Thymus (tissue), 11 donors: ENCODE data around the gene COX7A2L. TPM values are rescaled to one million over a fixed set of nuclear protein-coding genes. Genes with fewer than 3 reads are reported as not detected.

Experiments
- DNase-seq, 9 donors: peaks; one replicate each; pipeline ENCODE4 v3.0.0-alpha.2; 2013; ENCODE audit warnings: low spot score in 9 of 9, low read depth in 6 of 9, missing footprints in 1 of 9
- H3K27ac ChIP-seq, 2 donors: one replicate each; pipeline ENCODE4 v1.5.1; 2013; ENCODE audit warnings: control low read depth in 1 of 2, low read depth in 1 of 2, low read length in 1 of 2, mild to moderate bottlenecking in 1 of 2, moderate library complexity in 1 of 2
- H3K27me3 ChIP-seq, 2 donors: one replicate each; pipeline ENCODE4 v1.5.1; 2013; ENCODE audit warnings: low read length in 1 of 2; ENCODE audit not compliant: control insufficient read depth in 2 of 2, insufficient read depth in 1 of 2
- H3K36me3 ChIP-seq, 2 donors: one replicate each; pipeline ENCODE4 v1.5.1; 2013; ENCODE audit warnings: low read length in 1 of 2, mild to moderate bottlenecking in 1 of 2, moderate library complexity in 1 of 2; ENCODE audit not compliant: control insufficient read depth in 2 of 2, insufficient read depth in 2 of 2
- H3K4me1 ChIP-seq, 2 donors: one replicate each; pipeline ENCODE4 v1.5.1; 2013; ENCODE audit warnings: low read length in 2 of 2; ENCODE audit not compliant: control insufficient read depth in 2 of 2, insufficient read depth in 2 of 2
- H3K4me3 ChIP-seq, 2 donors: one replicate each; pipeline ENCODE4 v1.5.1; 2013; ENCODE audit warnings: low read length in 2 of 2, control low read depth in 1 of 2, mild to moderate bottlenecking in 1 of 2
- H3K9me3 ChIP-seq, 2 donors: one replicate each; pipeline ENCODE4 v1.5.1; 2013; ENCODE audit warnings: low read length in 1 of 2, mild to moderate bottlenecking in 1 of 2; ENCODE audit not compliant: control insufficient read depth in 2 of 2, insufficient read depth in 1 of 2
- WGBS: extraction: QIAGEN DNeasy Blood & Tissue Kit; methylation state at CpG from one replicate; pipeline ENCODE4 v1.1.7; 2013; 5-methylcytosine and 5-hydroxymethylcytosine counted together
- polyA plus RNA-seq: library from polyadenylated mRNA; stranded (reverse); fragments of 200-250 nt; gene quantifications from one replicate; pipeline ENCODE4 v1.2.3, GENCODE V29; 2013
- total RNA-seq: library from RNA; stranded (reverse); fragments of 120-200 nt; gene quantifications from one replicate; pipeline ENCODE4 v1.2.4, GENCODE V29; 2013
- donor health status: healthy.

COX7A2L gene
- total and polyA plus RNA-seq, 2 donors = 128 to 190 TPM

- DNase-seq = no peak
- Histone ChIP-seq H3K36me3 (no peaks in the 10 kb centered on the region), H3K27ac (peak overlapping the region; percentile 36 to 61), H3K4me1 (peaks cover 0 to 9% of the 10 kb centered on the region in 2 donors), H3K4me3 (no peak overlapping the region), H3K27me3 (no peaks in the 10 kb centered on the region), H3K9me3 (no peaks in the 10 kb centered on the region)
- 96% methylated on average over 11 of the region's 11 CpGs for WGBS
Measured at GRCh38 chr2:42371611-42372473, 10.8 kb upstream of the COX7A2L start.

- Histone ChIP-seq H3K4me3 (no peak overlapping the region), H3K27me3 (no peaks in the 10 kb centered on the region), H3K27ac (no peak overlapping the region), H3K9me3 (no peaks in the 10 kb centered on the region), H3K36me3 (no peaks in the 10 kb centered on the region), H3K4me1 (peaks cover 0 to 9% of the 10 kb centered on the region in 2 donors)
- 96% methylated on average over 5 of the region's 5 CpGs for WGBS
- DNase-seq = peak in 1 of 9 donors; percentile 34
Measured at GRCh38 chr2:42369532-42370229, 8.7 kb upstream of the COX7A2L start.

- 94% methylated on average over 7 of the region's 7 CpGs for WGBS
- Histone ChIP-seq H3K27me3 (no peaks in the 10 kb centered on the region), H3K4me3 (no peak overlapping the region), H3K4me1 (peaks cover 0 to 9% of the 10 kb centered on the region in 2 donors), H3K27ac (no peak overlapping the region), H3K36me3 (no peaks in the 10 kb centered on the region), H3K9me3 (no peaks in the 10 kb centered on the region)
- DNase-seq = no peak
Measured at GRCh38 chr2:42368817-42369531, 8.0 kb upstream of the COX7A2L start.

- Histone ChIP-seq H3K36me3 (no peaks in the 10 kb centered on the region), H3K9me3 (no peaks in the 10 kb centered on the region), H3K4me1 (peaks cover 0 to 9% of the 10 kb centered on the region in 2 donors), H3K4me3 (no peak overlapping the region), H3K27me3 (no peaks in the 10 kb centered on the region), H3K27ac (no peak overlapping the region)
- DNase-seq = no peak
- 90% methylated on average over 3 of the region's 3 CpGs for WGBS
Measured at GRCh38 chr2:42367835-42368234, 6.8 kb upstream of the COX7A2L start.

GRCh38 chr2:42366411-42366810 lies 5.4 kb upstream of the COX7A2L start:
- Histone ChIP-seq H3K27ac (no peak overlapping the region), H3K36me3 (no peaks in the 10 kb centered on the region), H3K9me3 (no peaks in the 10 kb centered on the region), H3K4me3 (no peak overlapping the region), H3K27me3 (no peaks in the 10 kb centered on the region), H3K4me1 (peaks cover 5 to 14% of the 10 kb centered on the region in 2 donors)
- DNase-seq = no peak

- H3K36me3 ChIP-seq = no peaks in the 10 kb centered on the region
- H3K27ac ChIP-seq = no peak overlapping the region
- peaks cover 12 to 23% of the 10 kb centered on the region in 2 donors for H3K4me1 ChIP-seq
- H3K4me3 ChIP-seq = no peak overlapping the region
- no peak for DNase-seq
- no peaks in the 10 kb centered on the region for H3K9me3 ChIP-seq
- 94% methylated on average over 3 of the region's 3 CpGs for WGBS
- H3K27me3 ChIP-seq = no peaks in the 10 kb centered on the region
Measured at GRCh38 chr2:42364658-42365057, 3.6 kb upstream of the COX7A2L start.

GRCh38 chr2:42363413-42363812 lies 2.4 kb upstream of the COX7A2L start:
- 87% methylated on average over 3 of the region's 3 CpGs for WGBS
- Histone ChIP-seq H3K27ac (no peak overlapping the region), H3K27me3 (no peaks in the 10 kb centered on the region), H3K36me3 (no peaks in the 10 kb centered on the region), H3K4me3 (no peak overlapping the region), H3K4me1 (peaks cover 19 to 22% of the 10 kb centered on the region in 2 donors), H3K9me3 (no peaks in the 10 kb centered on the region)
- no peak for DNase-seq

GRCh38 chr2:42361728-42362283 lies 789 bp upstream of the COX7A2L start:
- no peaks in the 10 kb centered on the region for H3K27me3 ChIP-seq
- peak overlapping the region; percentile 80 to 95 for H3K27ac ChIP-seq
- WGBS = 28% methylated on average over 6 of the region's 6 CpGs

More at GRCh38 chr2:42361728-42362283, 789 bp upstream of the COX7A2L start:
- Histone ChIP-seq H3K36me3 (no peaks in the 10 kb centered on the region), H3K4me3 (peak overlapping the region; percentile 76 to 85), H3K4me1 (peaks cover 19% of the 10 kb centered on the region in 2 donors), H3K9me3 (no peaks in the 10 kb centered on the region)
- DNase-seq = no peak
